ENCODE data around the gene CAMTA1.

CAMTA1 gene

DNA sequence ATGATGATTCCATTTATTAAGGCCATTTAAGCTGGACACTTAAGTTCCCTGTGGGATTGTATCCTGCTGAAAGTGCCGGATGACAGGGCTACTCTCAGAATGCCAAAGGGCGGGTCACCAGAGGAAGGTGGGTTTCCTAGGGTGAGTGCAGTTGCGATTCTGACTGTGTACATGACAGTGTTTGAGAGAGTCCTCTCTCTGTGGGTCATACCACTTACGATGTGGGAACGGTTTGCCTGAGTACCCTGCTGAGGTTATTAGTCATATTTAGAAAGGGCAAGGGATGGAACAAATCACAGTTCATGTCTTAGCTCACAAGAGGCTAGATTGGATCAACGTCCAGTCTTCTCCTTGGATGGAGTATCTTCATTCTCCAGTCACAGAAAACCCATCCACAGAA lies 461.9 kb downstream of the CAMTA1 start:
- H3K4me3 ChIP-seq (ENCODE audit: control insufficient read depth, low read depth, low read length): no peak overlapping the region
- DNase-seq (ENCODE audit: low read depth): no peak
- TF ChIP-seq, protein P1, sequence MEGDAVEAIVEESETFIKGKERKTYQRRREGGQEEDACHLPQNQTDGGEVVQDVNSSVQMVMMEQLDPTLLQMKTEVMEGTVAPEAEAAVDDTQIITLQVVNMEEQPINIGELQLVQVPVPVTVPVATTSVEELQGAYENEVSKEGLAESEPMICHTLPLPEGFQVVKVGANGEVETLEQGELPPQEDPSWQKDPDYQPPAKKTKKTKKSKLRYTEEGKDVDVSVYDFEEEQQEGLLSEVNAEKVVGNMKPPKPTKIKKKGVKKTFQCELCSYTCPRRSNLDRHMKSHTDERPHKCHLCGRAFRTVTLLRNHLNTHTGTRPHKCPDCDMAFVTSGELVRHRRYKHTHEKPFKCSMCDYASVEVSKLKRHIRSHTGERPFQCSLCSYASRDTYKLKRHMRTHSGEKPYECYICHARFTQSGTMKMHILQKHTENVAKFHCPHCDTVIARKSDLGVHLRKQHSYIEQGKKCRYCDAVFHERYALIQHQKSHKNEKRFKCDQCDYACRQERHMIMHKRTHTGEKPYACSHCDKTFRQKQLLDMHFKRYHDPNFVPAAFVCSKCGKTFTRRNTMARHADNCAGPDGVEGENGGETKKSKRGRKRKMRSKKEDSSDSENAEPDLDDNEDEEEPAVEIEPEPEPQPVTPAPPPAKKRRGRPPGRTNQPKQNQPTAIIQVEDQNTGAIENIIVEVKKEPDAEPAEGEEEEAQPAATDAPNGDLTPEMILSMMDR (conservative IDR thresholded peaks at IDR 0.05; ENCODE audit: control insufficient read depth, insufficient read depth, low read depth, low read length): no peak

DNA sequence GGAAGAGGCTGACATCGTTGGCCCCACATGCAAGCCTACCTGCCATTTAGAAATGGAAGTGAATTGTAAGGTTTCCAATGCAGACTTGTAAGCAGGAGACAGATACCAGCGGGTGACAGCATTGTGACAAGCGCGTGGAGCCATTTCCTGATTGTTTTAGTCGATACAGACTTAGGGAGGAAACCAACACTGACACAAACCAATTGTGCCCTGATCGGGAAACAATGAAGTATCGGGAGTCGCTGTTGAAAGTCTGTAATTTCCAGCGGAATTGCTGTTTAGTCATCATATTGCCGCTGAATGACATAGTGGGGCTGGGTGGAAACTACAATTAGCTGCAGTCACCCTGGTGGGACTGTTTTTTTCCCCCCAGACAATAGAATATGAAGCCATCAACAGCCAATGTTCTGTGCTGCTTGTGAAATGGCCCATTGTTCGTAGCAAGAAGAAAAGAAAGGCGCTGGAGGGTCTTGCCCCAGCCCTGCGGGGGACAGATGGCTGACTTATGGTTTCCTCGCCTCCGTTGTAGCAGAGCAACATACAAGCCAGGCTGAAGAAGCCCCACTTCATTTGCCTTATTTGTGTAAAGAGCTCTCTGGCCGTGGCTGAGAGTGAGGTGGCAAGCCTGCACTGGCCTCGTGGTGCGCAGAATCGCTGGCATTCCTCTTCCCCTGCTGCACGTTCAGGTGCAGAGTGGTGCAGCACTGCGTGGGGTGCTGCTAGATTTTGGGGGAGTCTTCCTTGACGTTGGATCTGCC lies 462.7 kb downstream of the CAMTA1 start:
- no peak for DNase-seq (ENCODE audit: low read depth)
- TF ChIP-seq, protein P1 (conservative IDR thresholded peaks at IDR 0.05; ENCODE audit: control insufficient read depth, insufficient read depth, low read depth, low read length): no peak
- no peak overlapping the region for H3K4me3 ChIP-seq (ENCODE audit: control insufficient read depth, low read depth, low read length)

DNA sequence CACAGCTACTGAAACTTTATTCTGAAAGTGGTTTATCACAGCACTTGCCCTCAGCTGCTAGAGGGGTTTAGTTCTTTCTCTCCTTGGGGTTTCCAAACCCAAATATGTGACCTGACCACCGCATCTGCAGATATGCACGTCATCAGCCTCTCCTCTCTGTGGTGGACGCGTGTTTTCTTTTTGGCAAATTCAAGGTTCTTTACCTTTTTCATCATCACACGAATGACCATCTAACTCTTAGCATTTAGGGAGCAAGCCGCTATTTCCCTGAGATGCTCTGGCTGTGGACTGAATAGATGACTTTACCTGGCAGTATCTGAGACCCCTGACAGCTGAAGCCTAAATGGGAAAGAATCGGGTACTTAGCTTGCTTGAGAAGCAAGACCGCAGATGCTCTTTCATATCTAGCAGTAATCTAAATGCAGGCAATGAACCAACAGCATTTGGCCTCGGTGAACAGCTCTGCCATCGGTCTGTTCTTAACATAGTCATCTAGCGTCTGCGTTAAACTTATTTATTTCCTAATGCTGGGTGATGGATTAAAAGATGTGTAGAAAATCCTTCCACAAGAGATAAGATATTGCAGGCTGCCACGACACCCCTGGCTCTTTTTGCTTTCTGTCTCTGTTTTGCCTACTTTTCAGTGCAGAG lies 463.4 kb downstream of the CAMTA1 start:
- no peak overlapping the region for H3K4me3 ChIP-seq (ENCODE audit: control insufficient read depth, low read depth, low read length)
- TF ChIP-seq, protein P1 (conservative IDR thresholded peaks at IDR 0.05; ENCODE audit: control insufficient read depth, insufficient read depth, low read depth, low read length): no peak
- no peak for DNase-seq (ENCODE audit: low read depth)

DNA sequence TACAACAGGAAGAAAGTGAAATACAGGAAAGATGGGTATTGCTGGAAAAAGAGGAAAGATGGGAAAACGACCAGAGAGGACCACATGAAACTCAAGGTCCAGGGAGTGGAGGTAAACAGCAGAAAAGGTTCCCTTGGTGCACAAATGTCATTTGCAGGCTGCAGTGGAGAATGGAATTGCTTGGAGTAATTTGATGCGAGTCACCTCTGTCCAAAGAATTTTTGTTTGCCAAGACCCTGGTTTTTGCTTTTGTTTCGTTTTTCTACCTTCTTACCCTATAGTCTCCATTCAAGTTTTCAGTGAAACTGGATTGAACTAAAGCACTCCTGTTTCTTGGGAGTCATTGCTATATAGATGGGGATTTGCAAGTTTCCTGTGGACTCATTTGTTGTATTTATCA lies 464.3 kb downstream of the CAMTA1 start:
- H3K4me3 ChIP-seq (ENCODE audit: control insufficient read depth, low read depth, low read length): no peak overlapping the region
- TF ChIP-seq, protein P1 (conservative IDR thresholded peaks at IDR 0.05; ENCODE audit: control insufficient read depth, insufficient read depth, low read depth, low read length): no peak
- DNase-seq (ENCODE audit: low read depth): no peak

DNA sequence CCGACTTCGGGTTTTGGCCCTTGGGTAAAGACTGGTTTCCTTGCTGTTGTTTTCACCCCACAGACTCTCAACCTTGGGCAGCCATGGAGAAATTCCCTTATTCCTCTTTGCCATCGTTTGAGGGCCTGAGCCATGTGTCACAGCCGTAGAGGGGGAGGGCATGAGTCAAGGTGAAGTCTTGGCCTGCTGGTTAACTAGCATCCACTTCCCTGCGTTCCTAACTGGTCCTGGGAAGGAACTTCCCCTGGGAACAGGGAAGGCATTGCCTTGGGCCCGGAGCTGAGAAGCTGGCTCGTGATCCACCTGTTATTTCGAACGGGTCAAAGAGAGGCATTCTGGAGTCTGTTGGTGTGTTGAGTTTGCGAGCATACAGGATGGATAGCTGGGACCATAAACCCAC lies 464.9 kb downstream of the CAMTA1 start:
- TF ChIP-seq, protein P1 (conservative IDR thresholded peaks at IDR 0.05; ENCODE audit: control insufficient read depth, insufficient read depth, low read depth, low read length): no peak
- H3K4me3 ChIP-seq (ENCODE audit: control insufficient read depth, low read depth, low read length): no peak overlapping the region
- DNase-seq (ENCODE audit: low read depth): no peak

DNA sequence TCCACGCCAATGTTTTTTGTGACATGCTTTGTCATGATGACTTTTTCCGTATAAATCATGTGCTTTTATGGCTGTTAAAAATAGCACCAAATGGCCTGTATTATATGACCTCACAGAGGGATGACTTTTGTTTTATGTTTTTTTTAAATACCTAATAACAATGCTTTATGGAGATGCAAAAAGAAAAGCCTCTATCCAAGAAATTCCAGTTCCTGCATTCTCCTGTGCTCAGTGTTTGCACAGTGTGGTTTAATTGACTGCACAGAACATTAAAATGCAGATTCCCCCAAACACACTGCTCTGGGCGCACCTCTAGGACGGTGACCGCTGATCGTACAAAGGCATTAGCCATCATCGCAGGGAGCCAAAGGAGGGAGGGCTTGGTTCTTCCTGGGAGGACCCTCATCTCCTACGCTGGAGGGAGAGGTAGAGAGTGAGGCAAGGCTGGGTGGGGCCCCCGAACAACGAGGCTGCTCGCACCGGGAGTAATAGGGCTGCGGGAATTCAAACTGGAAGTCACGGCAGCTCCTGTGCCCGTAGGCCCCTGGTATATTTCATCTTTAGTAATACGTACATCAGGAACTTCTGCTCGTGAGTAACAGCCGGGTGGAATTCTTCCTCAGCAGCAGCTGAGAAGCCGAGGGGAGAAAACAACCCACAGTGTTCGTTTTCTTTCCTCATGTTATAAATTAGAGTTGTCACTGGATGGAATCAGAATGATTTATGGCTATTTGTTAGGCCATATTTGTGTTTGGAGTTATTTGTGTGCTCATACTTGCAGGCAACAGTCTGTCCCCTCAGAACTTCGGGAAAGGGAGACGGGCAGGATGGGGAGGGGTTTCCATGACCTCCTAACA lies 465.6 kb downstream of the CAMTA1 start:
- no peak overlapping the region for H3K4me3 ChIP-seq (ENCODE audit: control insufficient read depth, low read depth, low read length)
- TF ChIP-seq, protein P1 (conservative IDR thresholded peaks at IDR 0.05; ENCODE audit: control insufficient read depth, insufficient read depth, low read depth, low read length): no peak
- no peak for DNase-seq (ENCODE audit: low read depth)

Data from fibroblast of mammary gland (primary cell).